HG02642 (cell line): ENCODE data around the gene TMEM156.

Source experiments
- ATAC-seq: cut with Tn5 transposase; IDR thresholded peaks from one replicate; pipeline ENCODE4 v1.9.1; 2021; ENCODE audit warnings: mild to moderate bottlenecking; ENCODE audit not compliant: unreplicated experiment, poor library complexity

The TMEM156 gene

DNA sequence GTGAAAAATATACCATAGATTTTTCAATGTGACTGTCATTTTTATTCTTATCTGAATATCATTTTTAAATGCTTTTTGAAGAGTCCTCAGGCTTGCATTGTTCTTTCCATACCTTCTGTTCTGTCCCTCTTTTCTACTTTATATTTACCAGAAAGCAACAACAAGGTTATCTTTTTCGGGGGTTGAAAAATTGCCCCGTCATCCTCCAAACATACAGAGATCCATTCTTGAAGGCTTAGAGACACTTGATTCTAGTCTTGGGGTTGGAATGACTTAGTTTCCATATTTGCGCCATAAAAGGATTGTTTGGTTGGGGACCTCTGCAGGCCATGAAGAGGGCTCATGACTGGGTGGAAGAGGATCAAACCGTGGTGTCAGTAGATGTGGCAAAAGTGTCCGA lies 101.1 kb downstream of the TMEM156 start:
- no peak for ATAC-seq

DNA sequence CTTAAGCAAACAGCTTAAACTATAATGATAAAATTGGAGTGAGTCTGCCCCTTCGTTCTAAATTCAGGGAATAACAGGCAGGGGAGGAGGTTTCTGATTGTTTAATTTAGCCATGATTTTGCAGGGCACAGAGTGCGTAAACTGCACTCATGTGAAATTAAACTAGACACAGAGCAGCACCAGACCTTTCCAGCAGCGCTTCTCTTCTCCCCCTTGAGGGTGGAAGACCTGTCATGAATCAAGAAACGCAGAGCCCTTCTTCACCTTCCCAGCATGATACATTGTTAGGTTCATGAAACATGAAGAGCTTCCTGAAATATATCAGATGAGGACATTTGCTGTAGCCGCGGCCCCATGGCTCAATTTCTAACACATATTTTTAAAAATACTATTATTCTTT lies 101.5 kb downstream of the TMEM156 start:
- ATAC-seq = no peak

DNA sequence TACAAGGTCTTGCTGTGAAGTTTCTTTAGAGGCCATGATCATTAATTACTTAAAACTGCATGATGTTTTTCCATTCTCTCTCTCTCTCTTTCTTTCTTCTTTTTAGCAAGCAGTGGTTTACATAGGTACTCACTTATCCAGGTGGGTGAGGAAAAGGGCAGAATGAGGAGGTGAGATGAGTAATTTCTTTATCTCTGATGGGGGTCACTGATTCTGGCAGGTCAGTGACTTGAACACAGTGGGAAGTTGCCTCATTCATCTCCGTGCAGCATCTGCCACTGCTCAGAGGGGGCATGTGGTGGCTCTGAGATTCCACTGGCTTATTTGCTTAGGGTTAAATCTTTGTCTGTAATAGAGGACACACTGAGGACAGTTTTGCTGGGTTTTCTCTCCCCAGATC lies 102.0 kb downstream of the TMEM156 start:
- peak; percentile 80 for ATAC-seq

DNA sequence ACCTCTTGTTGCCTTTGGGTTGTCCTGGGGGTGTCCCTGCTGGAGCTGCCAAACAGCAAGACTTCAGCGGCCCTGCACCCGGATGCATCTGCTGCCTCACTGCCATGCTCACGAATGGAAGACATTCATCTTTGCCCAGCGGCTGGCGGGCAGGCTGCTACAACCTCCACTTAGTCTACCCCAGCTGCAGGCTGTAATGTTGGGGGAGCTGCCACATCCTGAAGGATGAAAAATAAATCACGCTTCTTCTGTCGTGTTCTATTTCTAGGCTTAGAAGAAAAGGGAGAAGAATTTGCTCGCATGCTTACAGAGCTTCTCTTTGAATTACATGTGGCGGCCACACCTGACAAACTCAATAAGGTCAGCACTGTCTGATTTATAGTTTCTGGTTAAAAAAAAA lies 103.2 kb downstream of the TMEM156 start:
- ATAC-seq = no peak

DNA sequence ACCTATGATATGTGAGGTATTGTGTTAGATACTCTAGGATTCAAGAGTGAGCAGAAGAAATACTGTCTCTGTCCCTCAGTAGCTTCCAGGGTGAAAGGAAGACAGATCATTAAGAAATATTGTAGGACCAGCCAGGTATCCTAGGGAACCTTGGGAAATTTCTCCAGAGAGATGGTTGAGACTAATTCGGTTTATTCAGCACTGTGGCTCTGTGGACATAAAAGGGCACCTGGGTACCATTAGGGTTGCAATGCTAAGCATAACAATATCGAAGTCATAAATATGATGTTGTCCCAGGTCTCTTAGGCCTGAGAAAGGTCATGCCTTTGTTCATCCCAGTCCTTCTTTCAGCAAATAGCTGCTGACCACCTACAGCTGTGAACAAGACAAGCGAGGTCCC lies 103.6 kb downstream of the TMEM156 start:
- ATAC-seq = no peak

DNA sequence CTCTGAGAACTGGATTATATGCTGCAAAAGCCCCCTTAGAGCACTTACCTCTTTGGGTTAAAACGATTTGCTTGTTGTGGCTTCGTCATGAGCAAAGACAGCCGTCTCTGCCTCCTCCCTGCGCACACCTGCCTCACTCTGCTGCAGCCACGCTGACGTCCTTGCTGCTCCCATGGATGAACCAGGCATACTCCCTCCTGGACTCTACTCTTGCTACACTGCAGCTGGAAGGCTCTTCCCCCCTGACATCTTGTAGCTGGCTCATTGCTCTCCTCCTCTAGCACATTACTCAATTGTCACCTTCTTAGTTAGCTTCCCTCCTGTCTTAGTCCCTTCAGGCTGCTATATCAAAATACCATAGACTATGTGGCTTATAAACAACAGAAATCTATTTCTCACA lies 105.3 kb downstream of the TMEM156 start:
- ATAC-seq = no peak

DNA sequence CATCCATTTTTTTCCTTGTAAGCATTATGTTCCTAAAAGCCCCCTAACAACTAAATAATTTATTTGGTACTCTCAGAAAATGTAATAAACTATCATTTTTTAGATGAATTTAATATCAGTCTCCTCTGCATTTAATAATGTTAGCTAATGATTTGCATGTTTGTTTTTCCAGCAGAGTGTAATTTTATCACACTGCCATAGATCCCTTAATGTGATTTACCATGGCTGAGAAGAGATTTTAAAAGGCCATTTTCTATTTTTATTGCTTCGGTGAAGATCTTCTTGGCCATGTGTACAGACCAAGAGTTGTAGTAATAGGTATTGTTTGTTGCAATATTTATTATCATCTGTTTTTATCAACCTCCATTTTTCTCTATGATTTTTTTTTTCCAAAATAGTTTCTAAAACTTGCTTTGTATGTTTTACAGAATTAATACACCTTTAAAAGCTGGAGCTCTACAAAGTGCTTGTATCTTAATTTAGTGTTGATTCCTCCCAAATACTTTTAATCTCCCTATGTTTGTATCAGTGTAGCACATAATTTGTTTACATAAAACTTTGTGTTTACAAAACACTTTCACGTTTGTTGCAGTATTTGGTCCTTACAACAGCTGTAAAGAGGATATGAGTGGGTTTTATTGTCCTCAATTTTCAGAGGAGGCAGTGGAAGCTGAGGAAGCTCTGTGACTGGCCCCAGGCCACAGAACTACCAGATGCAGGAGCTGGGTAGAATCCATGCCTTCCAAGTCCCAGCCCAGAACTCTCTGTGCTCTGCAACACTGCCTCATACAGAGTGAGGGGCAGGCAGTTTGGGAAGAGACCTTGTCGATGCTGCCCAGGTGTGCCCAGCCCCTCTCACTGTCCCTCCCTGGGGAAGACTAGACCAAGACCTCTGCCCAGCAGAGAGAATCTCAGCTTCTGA lies 106.5 kb downstream of the TMEM156 start:
- no peak for ATAC-seq

DNA sequence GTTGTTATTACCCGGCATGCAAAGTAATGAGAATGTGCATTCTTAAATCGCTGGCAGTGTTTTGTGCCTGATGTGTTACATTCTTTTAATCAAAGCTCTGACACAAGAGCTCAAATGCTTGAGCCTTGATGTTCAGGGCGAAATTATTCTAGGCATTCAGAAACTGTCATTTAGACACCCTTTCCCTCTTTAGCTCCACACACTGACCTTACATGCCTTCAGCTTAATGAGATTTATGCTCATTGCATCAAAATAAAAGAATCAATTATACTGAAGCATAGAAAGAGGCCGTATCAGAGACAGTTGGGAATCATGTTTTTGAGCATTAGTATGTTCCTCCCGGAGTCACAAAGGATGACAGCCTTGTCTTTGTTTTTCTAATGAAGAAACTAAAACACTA lies 107.9 kb downstream of the TMEM156 start:
- no peak for ATAC-seq

DNA sequence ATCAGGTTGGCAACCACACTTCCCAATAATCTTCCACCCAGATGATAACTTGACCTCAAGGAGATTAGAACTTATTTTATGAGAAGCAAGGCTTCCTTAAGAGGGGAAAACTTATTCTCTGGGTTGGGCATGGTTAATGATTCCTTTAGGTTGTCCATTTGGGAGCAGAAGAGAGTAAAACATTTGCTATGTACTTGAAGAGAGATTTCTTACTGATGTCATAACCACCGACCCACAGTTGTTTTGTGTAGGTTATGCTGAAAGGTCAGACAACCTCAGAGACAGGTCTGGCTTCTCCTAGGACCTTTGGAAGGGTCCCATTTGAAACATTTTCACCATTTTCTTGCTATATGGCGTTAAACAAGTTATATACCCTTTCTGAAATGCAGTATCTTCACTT lies 108.5 kb downstream of the TMEM156 start:
- ATAC-seq = no peak

DNA sequence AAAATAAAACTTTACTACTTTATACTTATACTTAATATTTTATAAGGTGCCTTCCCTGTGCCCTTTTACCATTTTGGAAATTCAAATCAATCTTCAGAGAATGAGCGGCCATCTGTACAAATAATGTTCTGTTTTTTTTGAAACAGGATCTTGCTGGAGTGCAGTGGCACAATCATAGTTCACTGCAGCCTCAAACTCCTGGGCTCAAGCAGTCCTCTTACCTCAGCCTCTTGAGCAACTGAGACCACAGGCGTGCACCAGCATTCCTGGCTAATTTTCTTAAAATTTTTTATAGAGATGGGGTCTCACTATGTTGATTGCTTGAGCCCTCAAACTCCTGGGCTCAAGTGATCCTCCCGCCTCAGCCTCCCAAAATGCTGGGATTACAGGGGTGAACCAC lies 111.1 kb downstream of the TMEM156 start:
- no peak for ATAC-seq

DNA sequence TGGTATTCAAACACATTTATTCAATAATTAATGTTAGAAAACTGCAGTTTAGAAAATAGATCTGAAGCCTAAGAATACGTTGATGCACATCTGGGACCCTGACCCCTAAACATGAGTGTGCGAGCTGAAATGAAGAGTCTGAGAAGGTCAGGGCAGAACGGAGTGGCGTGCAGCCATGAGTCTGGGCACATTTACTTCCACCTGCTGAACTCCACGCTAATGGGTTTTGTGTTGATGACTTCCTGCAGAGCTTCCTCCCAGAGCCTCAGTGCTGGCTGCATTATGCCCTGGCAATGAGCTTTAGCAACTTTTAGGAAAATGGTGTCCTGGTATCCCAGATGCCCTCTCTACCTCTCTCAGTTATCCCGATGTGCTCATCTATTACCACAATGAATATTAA lies 111.5 kb downstream of the TMEM156 start:
- ATAC-seq = no peak

DNA sequence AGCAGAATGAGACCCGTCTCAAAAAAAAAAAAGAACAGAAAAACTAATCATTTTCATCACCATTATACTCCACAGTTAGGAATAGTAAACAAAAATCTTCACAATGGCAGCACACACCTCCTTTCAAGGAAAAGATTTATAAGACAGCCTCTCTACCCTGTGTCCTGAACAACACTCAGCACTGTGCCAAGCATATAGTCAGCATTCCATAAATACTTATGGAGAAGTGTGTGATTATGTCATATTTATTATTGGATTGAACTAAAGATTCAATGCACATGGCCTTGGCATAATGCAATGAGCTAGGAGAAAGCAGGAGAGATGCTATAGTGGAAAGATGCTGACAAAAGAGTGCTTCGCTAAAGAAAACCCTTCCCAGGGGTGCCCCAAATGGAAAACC lies 112.0 kb downstream of the TMEM156 start:
- ATAC-seq = no peak

DNA sequence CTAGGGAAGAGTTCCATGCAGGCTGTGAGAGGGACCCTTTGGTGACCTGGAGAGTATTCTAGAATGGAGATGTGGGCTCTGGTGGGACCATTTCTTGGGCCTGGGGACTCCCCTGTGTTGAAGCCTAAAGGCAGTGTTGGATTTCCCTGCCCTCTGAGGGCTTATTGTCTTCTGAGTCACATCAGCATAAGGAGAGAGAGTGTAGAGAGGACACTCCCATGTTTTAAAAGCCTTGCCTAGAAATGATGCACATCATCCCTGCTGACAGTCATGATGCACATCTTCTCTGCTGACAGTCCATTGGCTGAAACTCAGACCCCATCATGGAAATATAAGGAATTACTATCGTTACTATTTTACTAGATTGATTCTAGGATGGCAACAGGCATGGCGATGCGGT lies 112.7 kb downstream of the TMEM156 start:
- no peak for ATAC-seq

DNA sequence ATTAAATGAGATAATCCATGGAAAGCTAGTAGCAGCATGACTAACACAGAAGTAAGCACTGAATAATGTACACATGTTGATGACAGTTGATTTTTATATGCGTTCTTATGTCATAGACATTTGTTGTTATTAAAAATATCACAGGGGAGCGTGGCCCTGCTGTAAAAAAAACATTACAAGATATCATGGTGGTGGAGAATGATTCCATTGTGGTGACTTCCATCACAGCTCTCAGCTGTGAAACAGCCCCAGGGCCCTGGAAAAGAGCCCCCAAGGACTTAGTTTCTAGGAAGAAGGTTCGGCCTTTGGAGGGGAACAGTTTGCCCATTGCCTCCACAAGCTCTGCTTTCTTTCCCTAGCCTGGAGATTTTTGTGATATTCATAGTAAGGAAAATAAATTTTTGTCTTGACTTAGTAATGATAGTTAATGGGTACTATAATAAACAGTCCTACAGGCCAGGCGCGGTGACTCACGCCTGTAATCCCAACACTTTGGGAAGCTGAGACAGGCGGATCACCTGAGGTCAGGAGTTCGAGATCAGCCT lies 114.7 kb downstream of the TMEM156 start:
- no peak for ATAC-seq
